Activated CD4-positive, alpha-beta T cell treated with anti-CD3 and anti-CD28 coated beads, Interleukin-2, Interleukin-4, amounts not matched to agents 100 ng/mL and 50 ng/mL, durations not matched to agents 16 hours and 8 hours (primary cell): ENCODE results near the gene EIF6.
A peak's percentile ranks its signal among the peaks of the same experiment; 100 is the strongest.

Source experiments
- DNase-seq: peaks from one replicate; pipeline ENCODE4 v3.0.0-alpha.2; 2020; ENCODE audit warnings: low spot score

EIF6 gene

GRCh38 chr20:35312318-35312717, 27.7 kb upstream of the EIF6 start:
- peak; percentile 84 for DNase-seq

GRCh38 chr20:35311822-35312221, 27.2 kb upstream of the EIF6 start:
- no peak for DNase-seq

DNA sequence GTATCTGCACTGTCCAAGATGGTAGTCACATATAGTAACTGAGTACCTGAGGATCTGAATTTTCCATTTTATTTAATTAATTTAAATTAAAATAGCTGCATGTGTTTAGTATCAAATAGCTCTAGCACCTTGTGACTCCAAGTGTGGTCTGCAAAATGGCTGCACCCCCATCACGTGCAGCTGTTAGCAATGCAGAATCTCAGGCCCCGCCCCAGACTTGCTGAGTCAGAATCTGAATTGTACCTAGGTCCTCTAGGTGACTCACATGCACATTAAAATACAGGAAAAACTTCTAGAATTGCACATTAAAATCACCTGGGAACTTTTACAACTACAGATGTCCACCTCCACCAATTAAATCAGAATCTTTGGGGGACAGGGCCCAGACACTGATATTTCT, 26.8 kb upstream of the EIF6 start:
- DNase-seq, result peak; percentile 91

DNA sequence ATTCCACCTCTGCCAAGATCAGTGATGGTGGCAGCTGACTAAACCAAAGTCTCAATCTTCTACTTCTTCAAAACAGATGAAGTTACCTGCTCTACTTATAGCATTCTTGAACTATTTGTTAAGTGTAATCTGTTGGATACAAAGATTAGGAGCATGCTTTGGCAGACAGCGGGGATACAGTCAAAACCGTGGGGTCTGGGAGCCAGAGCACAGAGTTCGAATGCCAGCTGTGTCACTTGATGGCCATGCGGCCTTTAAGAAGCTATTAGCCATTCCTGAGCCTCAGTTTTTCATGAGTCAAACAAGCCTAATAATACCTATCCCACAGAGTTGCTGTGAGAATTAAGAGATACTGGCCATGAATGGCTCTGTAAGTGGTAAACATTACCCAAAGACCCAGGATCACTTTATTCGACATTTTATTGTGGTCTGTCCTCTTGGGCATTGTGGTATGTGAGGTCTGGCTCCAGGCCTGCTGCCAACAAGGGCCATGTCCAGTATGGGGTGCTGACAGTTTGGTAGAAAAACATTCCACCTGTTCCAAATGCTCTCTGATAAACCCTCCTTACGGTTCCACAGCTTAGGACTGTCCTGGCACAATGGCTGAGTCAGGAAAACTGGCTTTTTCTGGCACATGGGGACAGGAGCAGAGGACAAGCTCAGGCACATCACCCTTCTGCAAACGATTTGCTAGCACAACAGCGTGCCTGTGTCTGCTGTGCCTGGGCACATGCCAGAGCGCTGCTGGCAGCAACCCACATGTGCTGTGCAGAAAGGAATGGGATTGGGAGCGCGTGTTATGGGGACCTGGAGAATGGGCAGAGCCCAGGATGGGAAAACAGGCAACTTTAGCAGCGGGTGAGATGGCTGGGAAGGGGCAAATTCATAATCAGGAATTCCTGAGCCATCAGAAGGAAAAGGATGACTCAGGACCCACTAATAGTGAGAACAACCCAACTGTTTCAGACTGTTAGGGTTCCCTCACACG, 23.4 kb upstream of the EIF6 start:
- no peak for DNase-seq

DNA sequence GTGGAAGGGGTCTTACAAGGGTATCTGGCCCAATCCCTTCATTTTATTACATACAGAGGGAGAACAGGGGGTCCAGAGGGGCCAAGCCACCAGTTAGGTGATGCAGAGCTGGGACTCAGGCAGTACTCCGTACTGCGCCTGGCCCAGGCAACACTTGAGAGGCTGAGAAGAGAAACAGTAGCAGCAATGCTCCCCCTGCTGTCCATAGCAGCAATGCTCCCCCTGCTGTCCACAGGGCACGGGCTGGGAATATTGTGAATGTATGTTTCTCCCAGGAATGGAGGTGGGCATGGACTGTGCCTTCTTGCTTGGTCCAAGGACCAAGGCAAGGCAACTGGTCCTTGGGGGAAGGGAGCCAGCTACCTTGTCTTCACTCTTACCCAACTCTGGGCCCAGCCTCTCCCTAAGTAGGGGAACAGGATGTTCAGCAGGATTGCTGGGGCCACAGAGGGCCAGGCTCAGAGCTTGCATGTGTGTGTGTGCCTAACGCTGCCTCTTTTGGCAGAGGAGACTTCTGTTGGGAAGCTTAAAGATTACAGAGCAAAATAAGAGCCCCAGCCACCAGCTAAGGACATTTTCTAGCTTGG, 22.5 kb upstream of the EIF6 start:
- DNase-seq, result peak; percentile 58

GRCh38 chr20:35305682-35306556, 21.3 kb upstream of the EIF6 start:
- peak; percentile 94 for DNase-seq

DNA sequence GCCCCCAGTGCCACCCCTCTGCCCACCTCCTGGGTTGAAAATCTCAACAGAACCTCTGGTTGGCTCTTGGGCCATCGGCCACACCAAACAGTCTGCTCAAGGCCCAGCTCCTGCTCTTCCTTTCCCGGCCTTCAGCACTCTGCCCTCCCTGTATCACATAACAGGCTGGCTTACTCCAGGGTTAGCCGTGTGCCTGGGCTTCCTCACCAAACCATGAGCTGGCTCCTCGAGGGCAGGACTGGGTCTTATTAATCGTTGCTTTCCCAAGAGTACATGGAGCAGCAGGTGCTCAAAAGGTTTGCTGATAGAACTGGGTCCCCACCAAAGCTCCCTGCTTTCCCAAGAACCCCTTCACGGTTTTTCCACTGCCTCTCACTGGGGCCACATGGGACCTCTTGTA, 20.4 kb upstream of the EIF6 start:
- DNase-seq, result no peak

GRCh38 chr20:35303735-35304491, 19.3 kb upstream of the EIF6 start:
- peak; percentile 92 for DNase-seq

GRCh38 chr20:35303382-35303734, 18.8 kb upstream of the EIF6 start:
- DNase-seq, result no peak

GRCh38 chr20:35302421-35303335, 18.1 kb upstream of the EIF6 start:
- peak; percentile 55 for DNase-seq

GRCh38 chr20:35301426-35301825, 16.9 kb upstream of the EIF6 start:
- no peak for DNase-seq

DNA sequence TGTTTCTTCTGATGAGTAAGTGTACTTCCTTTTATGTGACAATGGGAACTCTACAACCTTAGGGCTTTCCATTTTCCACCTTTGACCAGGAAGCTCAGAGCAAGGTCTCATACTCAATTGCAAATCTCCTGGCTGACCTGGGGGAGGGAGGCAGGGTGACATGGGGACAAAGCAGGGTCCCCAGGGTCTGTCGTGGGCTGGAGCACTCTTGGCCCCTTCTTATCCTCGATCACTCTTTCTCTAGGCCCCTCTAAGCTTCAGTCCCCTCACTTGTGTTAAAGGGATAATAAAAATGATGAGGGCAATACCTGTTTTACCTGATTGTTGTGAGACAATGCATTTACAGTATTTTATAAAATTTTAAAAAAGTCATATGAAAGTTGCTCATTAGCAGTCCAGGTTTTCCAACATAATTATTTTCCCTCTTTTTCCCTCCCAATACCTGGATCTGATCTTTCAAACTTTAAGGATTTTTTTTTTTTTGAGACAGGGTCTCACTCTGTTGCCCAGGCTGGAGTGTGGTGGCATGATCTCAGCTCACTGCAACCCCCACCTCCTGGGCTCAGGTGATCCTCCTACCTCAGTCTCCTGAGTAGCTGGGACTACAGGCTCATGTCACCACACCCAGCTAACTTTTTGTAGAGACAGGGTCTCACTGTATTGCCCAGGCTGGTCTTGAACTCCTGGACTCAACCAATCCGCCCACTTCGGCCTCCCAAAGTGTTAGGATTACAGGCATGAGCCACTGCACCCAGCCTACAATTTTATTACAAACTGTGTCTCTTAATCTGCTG, 16.1 kb upstream of the EIF6 start:
- DNase-seq, result no peak

GRCh38 chr20:35299780-35300179, 15.2 kb upstream of the EIF6 start:
- no peak for DNase-seq

- no peak for DNase-seq
These were observed 13.7 kb upstream of the EIF6 start for GRCh38 chr20:35298264-35298663.

- DNase-seq, result no peak
These were observed 13.2 kb upstream of the EIF6 start for GRCh38 chr20:35297740-35298139.

- no peak for DNase-seq
These were observed 12.6 kb upstream of the EIF6 start for GRCh38 chr20:35297155-35297554.

- no peak for DNase-seq
These were observed 11.6 kb upstream of the EIF6 start for GRCh38 chr20:35296101-35296554.

GRCh38 chr20:35295674-35296073, 11.1 kb upstream of the EIF6 start:
- DNase-seq, result no peak

- DNase-seq, result no peak
These were observed 10.5 kb upstream of the EIF6 start for GRCh38 chr20:35295058-35295457.

DNA sequence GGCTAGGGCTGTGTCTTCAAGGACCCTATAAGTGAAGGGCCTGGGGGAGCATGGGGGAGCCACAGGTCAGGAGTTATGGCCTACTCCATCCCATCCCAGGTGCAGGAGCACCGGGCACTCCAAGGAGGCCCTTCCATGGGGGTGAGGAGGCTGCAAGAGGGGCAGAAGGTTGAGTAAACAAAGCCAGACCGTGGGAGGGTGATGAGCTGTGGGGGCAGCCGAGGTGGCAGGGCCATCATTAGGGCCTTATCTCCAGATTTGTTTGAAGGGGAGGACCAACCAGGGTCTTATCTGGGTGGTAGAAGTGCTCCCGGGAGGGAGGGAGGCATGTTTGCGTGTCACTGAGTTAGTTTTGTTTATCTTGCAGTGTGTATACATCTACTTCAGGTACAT, 9.7 kb upstream of the EIF6 start:
- no peak for DNase-seq
